NK-92 (cell line): ENCODE results near the gene PARVA.

Experiments used
- DNase-seq: peaks from one replicate; lab custom pipeline; 2025; ENCODE audit not compliant: unreplicated experiment; lab: John Stamatoyannopoulos, UW

The PARVA gene

GRCh38 chr11:12430351-12430750 is 53.0 kb downstream of the PARVA start:
- DNase-seq = no peak

- no peak for DNase-seq
Observed at GRCh38 chr11:12430954-12431595, 53.7 kb downstream of the PARVA start.

GRCh38 chr11:12432507-12432906 is 55.1 kb downstream of the PARVA start:
- DNase-seq = no peak

GRCh38 chr11:12433121-12433520 is 55.8 kb downstream of the PARVA start:
- DNase-seq = no peak

- no peak for DNase-seq
Observed at GRCh38 chr11:12433571-12434324, 56.4 kb downstream of the PARVA start.

- no peak for DNase-seq
Observed at GRCh38 chr11:12434325-12434654, 56.9 kb downstream of the PARVA start.

GRCh38 chr11:12435264-12435663 is 57.9 kb downstream of the PARVA start:
- DNase-seq = no peak

- DNase-seq = no peak
Observed at GRCh38 chr11:12436266-12436665, 58.9 kb downstream of the PARVA start.

GRCh38 chr11:12438291-12438690 is 60.9 kb downstream of the PARVA start:
- DNase-seq = no peak

- no peak for DNase-seq
Observed at GRCh38 chr11:12439615-12440014, 62.2 kb downstream of the PARVA start.

- DNase-seq = no peak
Observed at GRCh38 chr11:12440565-12440964, 63.2 kb downstream of the PARVA start.

GRCh38 chr11:12441231-12441861 is 64.0 kb downstream of the PARVA start:
- no peak for DNase-seq

- DNase-seq = no peak
Observed at GRCh38 chr11:12444601-12445000, 67.2 kb downstream of the PARVA start.

- no peak for DNase-seq
Observed at GRCh38 chr11:12445001-12445400, 67.6 kb downstream of the PARVA start.

GRCh38 chr11:12446863-12447262 is 69.5 kb downstream of the PARVA start:
- no peak for DNase-seq

- DNase-seq = no peak
Observed at GRCh38 chr11:12448131-12448939, 71.0 kb downstream of the PARVA start.

GRCh38 chr11:12449961-12450715 is 72.8 kb downstream of the PARVA start:
- DNase-seq = no peak

GRCh38 chr11:12451179-12451814 is 73.9 kb downstream of the PARVA start:
- DNase-seq = no peak

GRCh38 chr11:12453243-12453642 is 75.9 kb downstream of the PARVA start:
- DNase-seq = no peak

- no peak for DNase-seq
Observed at GRCh38 chr11:12454782-12455181, 77.4 kb downstream of the PARVA start.
